Loucy (cell line): ENCODE results near the gene ARHGAP5.

Experiments
- H2AFZ ChIP-seq: fragments of 200-600 bp; sonication (generic); 2 replicates; pipeline ENCODE4 v1.6.0; 2016; ENCODE audit warnings: antibody characterized with exemption, mild to moderate bottlenecking, low read length, moderate library complexity
- H3F3A ChIP-seq: fragments of 200-600 bp; 2 replicates; pipeline ENCODE4 v1.6.0; 2016; ENCODE audit warnings: antibody characterized with exemption, low read depth, mild to moderate bottlenecking
- H3K27me3 ChIP-seq: fragments of 200-600 bp; sonication (generic); 2 replicates; pipeline ENCODE4 v1.6.1; 2014; ENCODE audit warnings: low read length, mild to moderate bottlenecking; ENCODE audit not compliant: insufficient read depth, poor library complexity, severe bottlenecking
- H3K36me3 ChIP-seq: fragments of 200-600 bp; sonication (generic); 2 replicates; pipeline ENCODE4 v1.6.1; 2016; ENCODE audit warnings: low read length; ENCODE audit not compliant: insufficient read depth
- H3K4me1 ChIP-seq: fragments of 200-600 bp; sonication (generic); 2 replicates; pipeline ENCODE4 v1.5.1; 2014; ENCODE audit warnings: low read length, mild to moderate bottlenecking; ENCODE audit not compliant: insufficient read depth, poor library complexity, severe bottlenecking
- H3K4me2 ChIP-seq: fragments of 200-600 bp; sonication (generic); 2 replicates; pipeline ENCODE4 v1.6.0; 2014; ENCODE audit warnings: antibody characterized with exemption, low read length, low read depth, mild to moderate bottlenecking; ENCODE audit not compliant: poor library complexity, severe bottlenecking
- H3K4me3 ChIP-seq: fragments of 200-600 bp; sonication (generic); 2 replicates; pipeline ENCODE4 v1.5.1; 2014; ENCODE audit warnings: low read length, mild to moderate bottlenecking, mixed read lengths; ENCODE audit not compliant: poor library complexity, severe bottlenecking
- H3K79me2 ChIP-seq: fragments of 200-600 bp; sonication (generic); 2 replicates; pipeline ENCODE4 v1.6.1; 2014; ENCODE audit warnings: low read length; ENCODE audit not compliant: insufficient read depth
- H3K9ac ChIP-seq: fragments of 200-600 bp; sonication (generic); 2 replicates; pipeline ENCODE4 v1.6.0; 2014; ENCODE audit warnings: mild to moderate bottlenecking, low read depth, low read length, moderate library complexity; ENCODE audit not compliant: poor library complexity, severe bottlenecking
- H3K9me2 ChIP-seq: fragments of 200-600 bp; sonication (generic); replicated peaks from 2 replicates; pipeline ENCODE4 v1.6.1; 2016; ENCODE audit warnings: low read depth, low read length, mixed read lengths
- H3K9me3 ChIP-seq: fragments of 200-600 bp; sonication (generic); 2 replicates; pipeline ENCODE4 v1.6.1; 2014; ENCODE audit warnings: mild to moderate bottlenecking, antibody characterized with exemption, low read length, low read depth; ENCODE audit not compliant: insufficient read depth
- H4K20me1 ChIP-seq: fragments of 200-600 bp; sonication (generic); 2 replicates; pipeline ENCODE4 v1.6.0; 2014; ENCODE audit warnings: antibody characterized with exemption, low read length, mild to moderate bottlenecking; ENCODE audit not compliant: insufficient read depth, poor library complexity, severe bottlenecking
- CTCF ChIP-seq: fragments of 200-600 bp; sonication (generic); conservative IDR thresholded peaks from 2 replicates; pipeline ENCODE4 v1.5.1; 2014; ENCODE audit warnings: mild to moderate bottlenecking, antibody characterized with exemption, low read length
- EZH2phosphoT487 ChIP-seq: fragments of 200-600 bp; IDR thresholded peaks from 2 replicates; pipeline ENCODE4 v1.6.1; 2018; ENCODE audit warnings: antibody characterized with exemption, mild to moderate bottlenecking, moderate library complexity, borderline replicate concordance

The ARHGAP5 gene

GRCh38 chr14:32205984-32206383 is 128.9 kb downstream of the ARHGAP5 start:
- peaks cover 13% of the 10 kb centered on the region for H3K4me1 ChIP-seq
- TF ChIP-seq EZH2phosphoT487 (no peak), CTCF (no peak)
- no peaks in the 10 kb centered on the region for H3K9me3 ChIP-seq
- H2AFZ ChIP-seq: no peak overlapping the region
- H4K20me1 ChIP-seq: no peaks in the 10 kb centered on the region
- no peaks in the 10 kb centered on the region for H3K36me3 ChIP-seq
- peak overlapping the region; percentile 35 for H3K4me2 ChIP-seq
- H3K27me3 ChIP-seq: no peaks in the 10 kb centered on the region
- H3K79me2 ChIP-seq: no peaks in the 10 kb centered on the region
- no peak overlapping the region for H3K4me3 ChIP-seq
- no peaks in the 10 kb centered on the region for H3K9me2 ChIP-seq
- H3F3A ChIP-seq: no peaks in the 10 kb centered on the region
- no peak overlapping the region for H3K9ac ChIP-seq

GRCh38 chr14:32206552-32206951 is 129.4 kb downstream of the ARHGAP5 start:
- Histone ChIP-seq H3K79me2 (no peaks in the 10 kb centered on the region), H3F3A (no peaks in the 10 kb centered on the region), H3K9me2 (no peaks in the 10 kb centered on the region), H3K36me3 (no peaks in the 10 kb centered on the region), H3K9ac (no peak overlapping the region), H4K20me1 (no peaks in the 10 kb centered on the region), H3K9me3 (no peaks in the 10 kb centered on the region), H3K4me1 (peaks cover 13% of the 10 kb centered on the region), H3K4me2 (peak overlapping the region; percentile 35), H3K4me3 (no peak overlapping the region), H3K27me3 (no peaks in the 10 kb centered on the region), H2AFZ (no peak overlapping the region)
- no peak for TF ChIP-seq EZH2phosphoT487
- TF ChIP-seq CTCF: no peak

GRCh38 chr14:32208490-32208889 is 131.4 kb downstream of the ARHGAP5 start:
- Histone ChIP-seq H2AFZ (no peak overlapping the region), H3K4me1 (peaks cover 13% of the 10 kb centered on the region), H3K9me2 (no peaks in the 10 kb centered on the region), H3K4me3 (no peak overlapping the region), H3K79me2 (no peaks in the 10 kb centered on the region), H4K20me1 (no peaks in the 10 kb centered on the region), H3K36me3 (no peaks in the 10 kb centered on the region), H3K27me3 (no peaks in the 10 kb centered on the region), H3F3A (no peaks in the 10 kb centered on the region), H3K9ac (no peak overlapping the region), H3K4me2 (no peak overlapping the region), H3K9me3 (no peaks in the 10 kb centered on the region)
- TF ChIP-seq EZH2phosphoT487 (no peak), CTCF (no peak)
